HG03097 (cell line): ENCODE data around the gene SPINDOC.

ENCODE experiments used
- ATAC-seq: cut with Tn5 transposase; IDR thresholded peaks from one replicate; pipeline ENCODE4 v1.9.1; 2021; ENCODE audit not compliant: unreplicated experiment, low FRiP score

Gene SPINDOC

DNA sequence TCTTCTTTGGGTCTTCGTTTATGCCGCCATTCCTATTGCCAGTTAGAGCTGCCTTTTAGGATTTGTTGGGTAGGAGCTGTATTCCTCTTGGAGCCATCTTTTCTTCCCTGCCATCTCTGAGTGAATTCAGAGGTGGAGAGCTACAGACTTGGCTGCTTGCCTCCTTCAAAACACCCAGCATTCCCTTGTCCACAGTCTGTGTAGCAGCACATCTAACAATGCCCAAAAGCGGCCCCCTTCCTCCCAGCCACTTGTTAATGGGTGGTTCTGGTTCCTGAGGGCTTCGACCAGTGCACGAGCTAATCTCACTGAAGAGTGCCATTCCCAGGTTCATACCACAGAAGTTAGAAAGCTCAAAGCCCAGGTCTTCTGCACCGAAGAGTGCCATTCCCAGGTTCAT, 63.4 kb downstream of the SPINDOC start:
- ATAC-seq = no peak
